ENCODE measurements around the gene NKAIN2.
"Not testable (repeated sequence)": the region's sequence is repeated elsewhere in the genome, so short reads cannot be mapped to it uniquely, and the experiment has no call there.

The NKAIN2 gene

GRCh38 chr6:124723671-124724070 is 920.0 kb downstream of the NKAIN2 start:
- no peak for DNase-seq

- DNase-seq = not testable (repeated sequence)
Observed at GRCh38 chr6:124737804-124738203, 934.1 kb downstream of the NKAIN2 start.

GRCh38 chr6:124738482-124738881 is 934.8 kb downstream of the NKAIN2 start:
- no peak for DNase-seq

GRCh38 chr6:124741341-124741740 is 937.7 kb downstream of the NKAIN2 start:
- DNase-seq = no peak

- no peak for DNase-seq
Observed at GRCh38 chr6:124742971-124743370, 939.3 kb downstream of the NKAIN2 start.

- DNase-seq = no peak
Observed at GRCh38 chr6:124743420-124743819, 939.8 kb downstream of the NKAIN2 start.

GRCh38 chr6:124747349-124747748 is 943.7 kb downstream of the NKAIN2 start:
- no peak for DNase-seq

GRCh38 chr6:124748778-124749177 is 945.1 kb downstream of the NKAIN2 start:
- DNase-seq = no peak

GRCh38 chr6:124753001-124753400 is 949.3 kb downstream of the NKAIN2 start:
- no peak for DNase-seq

GRCh38 chr6:124753562-124754105 is 950.0 kb downstream of the NKAIN2 start:
- no peak for DNase-seq

GRCh38 chr6:124755321-124755720 is 951.7 kb downstream of the NKAIN2 start:
- DNase-seq = no peak

GRCh38 chr6:124757560-124757959 is 953.9 kb downstream of the NKAIN2 start:
- DNase-seq = no peak

GRCh38 chr6:124758663-124759062 is 955.0 kb downstream of the NKAIN2 start:
- no peak for DNase-seq

GRCh38 chr6:124765280-124765679 is 961.6 kb downstream of the NKAIN2 start:
- no peak for DNase-seq

- DNase-seq = no peak
Observed at GRCh38 chr6:124768224-124768623, 964.6 kb downstream of the NKAIN2 start.

GRCh38 chr6:124769811-124770544 is 966.3 kb downstream of the NKAIN2 start:
- no peak for DNase-seq

- DNase-seq = no peak
Observed at GRCh38 chr6:124770784-124771183, 967.1 kb downstream of the NKAIN2 start.

- DNase-seq = no peak
Observed at GRCh38 chr6:124772733-124773319, 969.2 kb downstream of the NKAIN2 start.

- DNase-seq = no peak
Observed at GRCh38 chr6:124775121-124775520, 971.5 kb downstream of the NKAIN2 start.

- DNase-seq = no peak
Observed at GRCh38 chr6:124777863-124778262, 974.2 kb downstream of the NKAIN2 start.

GRCh38 chr6:124780623-124781022 is 977.0 kb downstream of the NKAIN2 start:
- DNase-seq = no peak

GRCh38 chr6:124783344-124783743 is 979.7 kb downstream of the NKAIN2 start:
- DNase-seq = no peak

GRCh38 chr6:124791156-124791555 is 987.5 kb downstream of the NKAIN2 start:
- DNase-seq = no peak

GRCh38 chr6:124792386-124792785 is 988.7 kb downstream of the NKAIN2 start:
- DNase-seq = no peak
